Mesendoderm (in vitro differentiated cells): Measurements from ENCODE around the gene KLHL11.
"Not testable (repeated sequence)": the region's sequence is repeated elsewhere in the genome, so short reads cannot be mapped to it uniquely, and the experiment has no call there.

Source experiments
- DNase-seq: peaks from one replicate; pipeline ENCODE4 v3.0.0; 2013
- H2AK5ac ChIP-seq: 2 replicates; pipeline ENCODE4 v1.6.1; 2013; ENCODE audit warnings: low read length, inconsistent platforms
- H2BK120ac ChIP-seq: 2 replicates; pipeline ENCODE4 v1.6.1; 2013; ENCODE audit warnings: low read depth, mild to moderate bottlenecking, low read length, moderate library complexity, mixed read lengths
- H2BK15ac ChIP-seq: replicated peaks from 2 replicates; pipeline ENCODE4 v1.6.1; 2013; ENCODE audit warnings: low read depth, mild to moderate bottlenecking, moderate library complexity
- H2BK5ac ChIP-seq: 2 replicates; pipeline ENCODE4 v1.6.1; 2013; ENCODE audit warnings: low read length, inconsistent platforms
- H3K18ac ChIP-seq: 2 replicates; pipeline ENCODE4 v1.6.1; 2013; ENCODE audit warnings: mild to moderate bottlenecking, low read length, mixed read lengths
- H3K23ac ChIP-seq: one replicate; pipeline ENCODE4 v1.6.1; 2013; ENCODE audit warnings: low read length
- H3K27ac ChIP-seq: 2 replicates; pipeline ENCODE4 v1.5.1; 2013; ENCODE audit warnings: low read depth, mild to moderate bottlenecking, inconsistent platforms, low read length, moderate library complexity
- H3K27me3 ChIP-seq: 2 replicates; pipeline ENCODE4 v1.6.1; 2013; ENCODE audit warnings: low read length, control low read depth, mild to moderate bottlenecking, inconsistent platforms; ENCODE audit not compliant: insufficient read depth, poor library complexity
- H3K36me3 ChIP-seq: 2 replicates; pipeline ENCODE4 v1.6.1; 2013; ENCODE audit warnings: low read length, inconsistent platforms; ENCODE audit not compliant: control insufficient read depth, insufficient read depth
- H3K4ac ChIP-seq: one replicate; pipeline ENCODE4 v1.6.1; 2013; ENCODE audit warnings: low read depth, mild to moderate bottlenecking, low read length, moderate library complexity
- H3K4me1 ChIP-seq: 2 replicates; pipeline ENCODE4 v1.6.1; 2013; ENCODE audit warnings: low read depth, low read length, inconsistent platforms; ENCODE audit not compliant: control insufficient read depth
- H3K4me2 ChIP-seq: 2 replicates; pipeline ENCODE4 v1.6.1; 2013; ENCODE audit warnings: low read length
- H3K4me3 ChIP-seq: 2 replicates; pipeline ENCODE4 v1.5.1; 2013; ENCODE audit warnings: mild to moderate bottlenecking, low read length
- H3K56ac ChIP-seq: one replicate; pipeline ENCODE4 v1.6.1; 2013; ENCODE audit warnings: low read length
- H3K79me1 ChIP-seq: 2 replicates; pipeline ENCODE4 v1.6.1; 2013; ENCODE audit warnings: low read length, inconsistent platforms
- H3K79me2 ChIP-seq: 2 replicates; pipeline ENCODE4 v1.6.1; 2013; ENCODE audit warnings: mild to moderate bottlenecking, low read length; ENCODE audit not compliant: control insufficient read depth, insufficient read depth
- H3K9ac ChIP-seq: 2 replicates; pipeline ENCODE4 v1.6.1; 2013; ENCODE audit warnings: low read length, inconsistent platforms
- H4K5ac ChIP-seq: one replicate; pipeline ENCODE4 v1.6.1; 2013; ENCODE audit warnings: low read length
- H4K8ac ChIP-seq: one replicate; pipeline ENCODE4 v1.6.1; 2013; ENCODE audit warnings: low read depth, mild to moderate bottlenecking, control low read depth, low read length, moderate library complexity
- WGBS: extraction: QIAGEN DNeasy Blood & Tissue Kit; methylation state at CpG from one replicate; pipeline ENCODE4 v1.1.7; 2013; ENCODE audit warnings: low lambda C conversion rate, missing lambda C conversion rate; ENCODE audit not compliant: insufficient coverage; ENCODE audit errors: extremely low coverage; 5-methylcytosine and 5-hydroxymethylcytosine counted together

The KLHL11 gene

DNA sequence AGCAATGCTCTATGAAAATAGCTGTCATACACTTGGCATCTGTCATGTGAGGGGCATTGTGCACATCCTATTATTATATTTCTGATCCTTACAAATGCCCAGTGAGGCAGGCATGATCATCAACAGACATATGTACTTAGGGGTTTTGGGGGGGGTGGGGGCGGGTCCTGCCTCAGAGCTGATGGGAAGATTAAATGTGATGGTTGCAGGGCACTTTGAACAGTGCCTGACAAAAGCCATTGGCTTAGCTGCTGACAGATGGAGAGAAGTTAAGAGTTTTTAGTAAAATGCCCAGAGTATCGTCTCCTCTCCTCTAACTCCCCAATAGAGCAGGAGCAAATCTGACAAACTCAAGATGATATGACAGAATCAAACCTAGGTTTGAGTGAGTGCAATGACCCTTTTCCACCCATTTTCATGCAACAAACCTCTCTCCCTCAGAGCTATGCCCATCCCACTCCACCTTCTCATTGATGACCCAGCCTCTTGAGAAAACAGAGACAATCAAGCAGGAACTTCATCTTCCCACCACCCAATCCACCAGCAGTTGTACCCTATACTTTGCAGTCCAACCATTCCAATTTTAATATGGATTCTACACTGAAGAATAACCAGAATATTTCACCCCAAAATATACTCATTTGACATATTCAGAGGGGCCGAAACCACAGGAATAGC is 4.8 kb downstream of the KLHL11 start:
- Histone ChIP-seq H4K5ac (no peak overlapping the region), H2BK5ac (no peak overlapping the region), H3K4me1 (peaks cover 11% of the 10 kb centered on the region), H3K79me1 (peaks cover 23% of the 10 kb centered on the region), H4K8ac (no peak overlapping the region), H3K27me3 (no peaks in the 10 kb centered on the region), H3K79me2 (peaks cover 39% of the 10 kb centered on the region), H3K27ac (no peak overlapping the region), H2BK15ac (no peak overlapping the region), H3K18ac (no peak overlapping the region), H3K4me2 (no peak overlapping the region), H3K4ac (no peak overlapping the region), H3K4me3 (no peak overlapping the region), H2AK5ac (no peak overlapping the region), H3K36me3 (no peaks in the 10 kb centered on the region), H3K23ac (no peak overlapping the region), H3K9ac (no peak overlapping the region), H3K56ac (no peak overlapping the region), H2BK120ac (no peak overlapping the region)
- WGBS = no CpG with 5 or more reads among the region's 3 CpGs
- no peak for DNase-seq

DNA sequence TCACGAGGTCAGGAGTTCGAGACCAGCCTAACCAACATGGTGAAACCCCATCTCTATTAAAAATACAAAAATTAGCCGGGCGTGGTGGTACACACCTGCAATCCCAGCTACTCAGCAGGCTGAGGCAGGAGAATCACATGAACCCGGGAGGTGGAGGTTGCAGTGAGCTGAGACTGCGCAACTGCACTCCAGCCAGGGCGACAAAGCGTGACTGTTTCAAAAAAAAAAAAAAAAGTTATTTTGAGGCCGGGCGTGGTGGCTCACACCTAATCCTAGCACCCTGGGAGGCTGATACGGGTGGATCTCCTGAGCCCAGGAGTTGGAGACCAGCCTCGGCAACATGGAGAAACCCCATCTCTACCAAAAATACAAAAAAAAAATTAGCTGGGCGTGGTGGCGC is 13.8 kb downstream of the KLHL11 start:
- H3K79me1 ChIP-seq, H4K8ac ChIP-seq, H3K23ac ChIP-seq, H2BK5ac ChIP-seq, H3K27me3 ChIP-seq, H3K4ac ChIP-seq, H2AK5ac ChIP-seq, H3K18ac ChIP-seq, H3K36me3 ChIP-seq, H3K79me2 ChIP-seq, H3K4me1 ChIP-seq, H3K27ac ChIP-seq, H4K5ac ChIP-seq, H2BK15ac ChIP-seq, H3K4me3 ChIP-seq, H3K4me2 ChIP-seq, H3K9ac ChIP-seq, H2BK120ac ChIP-seq, H3K56ac ChIP-seq, DNase-seq: not testable (repeated sequence)
- WGBS = no CpG with 5 or more reads among the region's 14 CpGs

DNA sequence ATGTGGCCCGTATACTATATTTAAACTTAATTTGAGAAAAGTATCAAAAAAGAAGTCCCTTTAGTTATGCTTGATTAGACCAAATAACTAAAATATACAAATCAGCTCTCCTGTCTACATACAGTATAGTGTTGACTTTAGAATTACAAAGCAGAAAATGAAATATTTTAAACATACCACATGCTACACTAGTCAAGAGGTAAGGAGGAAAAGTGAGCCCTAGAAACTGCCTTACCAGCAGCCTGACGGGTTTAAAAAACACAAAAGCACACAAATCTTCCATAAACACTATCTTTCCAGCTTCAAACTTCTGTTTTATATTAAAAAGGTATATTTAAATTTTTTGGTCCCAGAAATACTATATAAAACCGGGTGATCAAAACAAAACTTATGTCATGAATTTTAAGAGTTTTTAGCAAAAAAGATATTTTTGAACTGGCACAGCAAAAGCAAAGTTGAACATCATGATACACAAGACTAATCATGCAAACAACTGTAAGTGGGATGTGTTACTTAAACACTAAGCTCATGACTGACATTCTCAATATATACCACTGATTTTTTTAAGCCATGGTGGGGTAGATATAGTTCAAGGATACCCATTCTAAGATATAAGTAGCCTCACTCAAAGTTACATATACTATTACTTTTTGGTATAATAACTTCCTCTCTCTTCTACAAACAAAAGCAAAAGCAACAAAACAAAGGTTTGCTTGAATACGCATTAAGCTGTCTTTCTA is 15.8 kb downstream of the KLHL11 start:
- Histone ChIP-seq H3K9ac (no peak overlapping the region), H3K4me1 (no peaks in the 10 kb centered on the region), H3K79me1 (peaks cover 2% of the 10 kb centered on the region), H3K27me3 (no peaks in the 10 kb centered on the region), H3K4me3 (no peak overlapping the region), H3K23ac (no peak overlapping the region), H3K4me2 (no peak overlapping the region), H2BK5ac (no peak overlapping the region), H3K18ac (no peak overlapping the region), H3K56ac (no peak overlapping the region), H3K36me3 (peaks cover under 1% of the 10 kb centered on the region), H4K8ac (no peak overlapping the region), H2AK5ac (no peak overlapping the region), H2BK120ac (no peak overlapping the region), H3K4ac (no peak overlapping the region), H3K27ac (no peak overlapping the region), H2BK15ac (no peak overlapping the region), H3K79me2 (no peaks in the 10 kb centered on the region), H4K5ac (no peak overlapping the region)
- no peak for DNase-seq
- WGBS = no CpG with 5 or more reads among the region's 4 CpGs

DNA sequence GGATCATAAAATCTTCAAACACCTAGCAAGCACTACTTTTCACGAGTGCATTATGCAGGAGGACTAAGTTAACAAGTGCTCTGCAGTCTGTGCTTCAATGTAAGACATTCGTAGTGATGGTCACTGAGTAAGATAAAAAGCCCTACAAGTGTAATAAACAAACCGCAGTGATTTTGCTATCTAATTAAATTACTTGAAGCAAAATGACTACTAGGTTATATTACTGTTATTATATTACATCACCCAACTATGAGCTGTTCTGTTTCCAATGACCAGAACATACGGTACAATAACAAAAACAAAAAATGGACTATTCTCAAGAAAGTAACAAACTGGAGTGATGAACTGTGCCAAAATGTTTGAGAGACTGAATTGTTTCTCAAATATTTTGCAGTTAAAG is 16.4 kb downstream of the KLHL11 start:
- no peak for DNase-seq
- no peak overlapping the region for H2BK120ac ChIP-seq
- H3K4ac ChIP-seq = no peak overlapping the region
- H2BK5ac ChIP-seq = no peak overlapping the region
- H3K56ac ChIP-seq = no peak overlapping the region
- H4K8ac ChIP-seq = no peak overlapping the region
- H3K27ac ChIP-seq = no peak overlapping the region
- no peak overlapping the region for H4K5ac ChIP-seq
- no peaks in the 10 kb centered on the region for H3K36me3 ChIP-seq
- H3K4me3 ChIP-seq = no peak overlapping the region
- no CpG with 5 or more reads among the region's 4 CpGs for WGBS
- H2BK15ac ChIP-seq = no peak overlapping the region
- H3K79me2 ChIP-seq = no peaks in the 10 kb centered on the region
- H3K4me2 ChIP-seq = no peak overlapping the region
- H3K4me1 ChIP-seq = no peaks in the 10 kb centered on the region
- no peak overlapping the region for H2AK5ac ChIP-seq
- H3K18ac ChIP-seq = no peak overlapping the region
- H3K9ac ChIP-seq = no peak overlapping the region
- no peak overlapping the region for H3K23ac ChIP-seq
- H3K27me3 ChIP-seq = no peaks in the 10 kb centered on the region
- peaks cover 2% of the 10 kb centered on the region for H3K79me1 ChIP-seq

DNA sequence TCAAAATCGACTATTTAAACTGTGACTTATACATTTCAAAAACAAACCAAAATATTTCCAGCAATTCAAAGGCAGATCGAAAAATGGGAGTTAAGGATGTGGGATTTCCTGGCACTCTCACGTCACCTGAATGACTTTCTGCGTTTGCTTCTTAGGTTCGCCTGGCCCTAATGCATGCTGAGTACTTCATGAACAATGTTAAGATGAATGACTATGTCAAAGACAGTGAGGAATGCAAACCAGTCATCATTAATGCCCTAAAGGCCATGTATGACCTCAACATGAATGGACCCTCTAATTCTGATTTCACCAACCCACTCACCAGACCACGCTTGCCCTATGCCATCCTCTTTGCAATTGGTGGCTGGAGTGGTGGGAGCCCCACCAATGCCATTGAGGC is 20.3 kb downstream of the KLHL11 start:
- Histone ChIP-seq H3K4me3 (no peak overlapping the region), H3K79me1 (no peaks in the 10 kb centered on the region), H3K18ac (no peak overlapping the region), H4K5ac (no peak overlapping the region), H3K4ac (no peak overlapping the region), H3K4me2 (no peak overlapping the region), H3K56ac (no peak overlapping the region), H3K23ac (no peak overlapping the region), H3K27me3 (no peaks in the 10 kb centered on the region), H3K27ac (no peak overlapping the region), H2AK5ac (no peak overlapping the region), H2BK15ac (no peak overlapping the region), H3K79me2 (no peaks in the 10 kb centered on the region), H2BK120ac (no peak overlapping the region), H3K4me1 (no peaks in the 10 kb centered on the region), H4K8ac (no peak overlapping the region), H3K36me3 (no peaks in the 10 kb centered on the region), H3K9ac (no peak overlapping the region), H2BK5ac (no peak overlapping the region)
- no peak for DNase-seq
- no CpG with 5 or more reads among the region's 6 CpGs for WGBS
